Common myeloid progenitor, CD34-positive (primary cell): Measurements from ENCODE around the gene SLC2A13.
A peak's percentile ranks its signal among the peaks of the same experiment; 100 is the strongest.

ENCODE experiments used
- CTCF ChIA-PET: fragments of 350-600 bp; sonication (Branson Sonifier 250); formaldehyde crosslinking; loops from one replicate; lab custom pipeline; 2021; ENCODE audit warnings: antibody characterized with exemption; lab: Charles Lee
- POLR2A ChIA-PET: fragments of 350-600 bp; sonication (Branson Sonifier 250); formaldehyde crosslinking; loops from one replicate; lab custom pipeline; 2021; ENCODE audit warnings: antibody characterized with exemption; lab: Charles Lee
- DNase-seq, 3 donors: peaks; one replicate each; pipeline versions ENCODE4 v3.0.0 to v3.0.0-alpha.2; 2013
- H3K27ac ChIP-seq, 2 experiments: 1 replicate in 1 of 2; 2 replicates in 1 of 2; pipeline ENCODE4 v1.7.0; 2013; ENCODE audit warnings: inconsistent platforms in 2 of 2, low read length in 2 of 2, mild to moderate bottlenecking in 2 of 2, low read depth in 1 of 2, moderate library complexity in 1 of 2; ENCODE audit not compliant: severe bottlenecking in 2 of 2, insufficient read depth in 1 of 2, poor library complexity in 1 of 2
- H3K27me3 ChIP-seq, 5 experiments: replicated peaks in 2 of 5; 1 replicate in 3 of 5; 2 replicates in 2 of 5; pipeline versions ENCODE4 v1.6.1 to v1.7.0; 2013; ENCODE audit warnings: low read length in 4 of 5, mild to moderate bottlenecking in 2 of 5, moderate library complexity in 2 of 5, inconsistent platforms in 1 of 5; ENCODE audit not compliant: insufficient read depth in 5 of 5, control insufficient read depth in 4 of 5
- H3K36me3 ChIP-seq, 4 experiments: 1 replicate in 2 of 4; 2 replicates in 2 of 4; pipeline versions ENCODE4 v1.6.1 to v1.7.0; 2013; ENCODE audit warnings: low read length in 3 of 4, control low read depth in 1 of 4, mild to moderate bottlenecking in 1 of 4; ENCODE audit not compliant: control insufficient read depth in 4 of 4, insufficient read depth in 4 of 4
- H3K4me1 ChIP-seq, 4 experiments: 1 replicate in 3 of 4; 2 replicates in 1 of 4; pipeline versions ENCODE4 v1.6.1 to v1.7.1; 2013; ENCODE audit warnings: low read length in 3 of 4, mild to moderate bottlenecking in 3 of 4, control low read depth in 1 of 4, inconsistent platforms in 1 of 4, moderate library complexity in 1 of 4; ENCODE audit not compliant: control insufficient read depth in 4 of 4, insufficient read depth in 4 of 4; ENCODE audit errors: control extremely low read depth in 1 of 4
- H3K4me3 ChIP-seq, 7 experiments: 1 replicate in 4 of 7; 2 replicates in 3 of 7; pipeline versions ENCODE4 v1.5.1 to v1.7.0; 2013; ENCODE audit warnings: mild to moderate bottlenecking in 7 of 7, low read length in 6 of 7, moderate library complexity in 6 of 7, inconsistent platforms in 2 of 7, low read depth in 2 of 7, control low read depth in 1 of 7; ENCODE audit not compliant: insufficient read depth in 4 of 7, control insufficient read depth in 1 of 7; ENCODE audit errors: extremely low read depth in 1 of 7
- H3K9me3 ChIP-seq, 5 experiments: 1 replicate in 4 of 5; 2 replicates in 1 of 5; pipeline versions ENCODE4 v1.6.1 to v1.7.1; 2013; ENCODE audit warnings: low read length in 4 of 5, mild to moderate bottlenecking in 2 of 5, inconsistent platforms in 1 of 5, low read depth in 1 of 5, moderate library complexity in 1 of 5; ENCODE audit not compliant: control insufficient read depth in 4 of 5, insufficient read depth in 2 of 5; ENCODE audit errors: control extremely low read depth in 1 of 5
- WGBS: methylation state at CpG from one replicate; pipeline ENCODE4 v1.1.5; 2013; ENCODE audit not compliant: insufficient coverage; 5-methylcytosine and 5-hydroxymethylcytosine counted together

The SLC2A13 gene

DNA sequence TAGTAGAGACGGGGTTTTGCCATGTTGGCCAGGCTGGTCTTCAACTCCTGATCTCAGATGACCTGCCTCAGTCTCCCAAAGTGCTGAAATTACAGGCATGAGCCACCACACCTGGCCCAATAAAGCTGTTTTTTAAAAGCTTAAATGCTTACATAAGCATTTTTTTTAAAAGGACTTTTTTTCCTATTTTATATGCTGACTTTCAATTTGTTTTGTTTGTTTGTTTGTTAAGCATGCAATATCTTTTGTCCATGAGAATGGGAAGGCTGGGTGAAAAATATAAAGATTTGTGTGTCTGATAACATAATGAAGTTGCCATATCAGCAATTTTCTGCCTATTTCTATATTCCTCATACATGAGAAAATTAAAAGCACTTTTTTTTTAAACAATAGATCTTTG, 17.0 kb upstream of the SLC2A13 start:
- ChIA-PET CTCF (interaction anchor here (1.5 kb wide), 1 partner anchor 14 kb away, joined by 3 read pairs; no protein-coding TSS in a partner anchor), POLR2A (interaction anchor here (0.7 kb wide), 1 partner anchor 64 kb away, joined by 3 read pairs; no protein-coding TSS in a partner anchor)
- WGBS: 100% methylated on average over 1 of the region's 1 CpG

DNA sequence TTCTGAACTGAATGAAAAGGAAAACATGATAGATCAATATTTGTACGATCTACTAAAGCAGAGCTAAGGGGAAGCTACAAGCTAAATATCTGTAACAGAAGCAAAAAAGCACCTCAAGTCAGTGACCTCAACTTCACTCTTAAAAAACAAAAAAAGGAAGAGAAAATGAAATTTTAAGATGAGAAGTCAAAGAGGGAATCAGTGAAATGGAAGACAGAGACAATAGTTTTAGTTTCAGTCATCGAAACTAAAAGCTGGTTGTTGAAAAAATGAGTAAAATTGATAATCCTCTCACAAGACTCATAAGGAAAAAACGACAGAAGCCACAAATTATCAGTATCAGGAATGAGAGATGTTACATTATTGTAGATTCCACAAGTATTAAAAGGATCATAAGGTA, 11.9 kb upstream of the SLC2A13 start:
- Histone ChIP-seq H3K4me3 (no peak overlapping the region), H3K27me3 (no peaks in the 10 kb centered on the region), H3K9me3 (no peaks in the 10 kb centered on the region), H3K36me3 (no peaks in the 10 kb centered on the region), H3K4me1 (no peaks in the 10 kb centered on the region), H3K27ac (no peak overlapping the region)
- no peak for DNase-seq
- ChIA-PET POLR2A (no interaction called here), CTCF (interaction anchor here (1.3 kb wide), 2 partner anchors 8 to 11 kb away, joined by 3 to 11 read pairs; partner anchors contain the start of gene SLC2A13)
- WGBS: no CpG with 5 or more reads among the region's 3 CpGs

More for the DNA sequence above, 17.0 kb upstream of the SLC2A13 start:
- H3K36me3 ChIP-seq: no peaks in the 10 kb centered on the region
- H3K9me3 ChIP-seq: no peaks in the 10 kb centered on the region
- H3K27ac ChIP-seq: no peak overlapping the region
- H3K4me3 ChIP-seq: no peak overlapping the region
- H3K27me3 ChIP-seq: no peaks in the 10 kb centered on the region
- no peaks in the 10 kb centered on the region for H3K4me1 ChIP-seq
- DNase-seq: no peak

DNA sequence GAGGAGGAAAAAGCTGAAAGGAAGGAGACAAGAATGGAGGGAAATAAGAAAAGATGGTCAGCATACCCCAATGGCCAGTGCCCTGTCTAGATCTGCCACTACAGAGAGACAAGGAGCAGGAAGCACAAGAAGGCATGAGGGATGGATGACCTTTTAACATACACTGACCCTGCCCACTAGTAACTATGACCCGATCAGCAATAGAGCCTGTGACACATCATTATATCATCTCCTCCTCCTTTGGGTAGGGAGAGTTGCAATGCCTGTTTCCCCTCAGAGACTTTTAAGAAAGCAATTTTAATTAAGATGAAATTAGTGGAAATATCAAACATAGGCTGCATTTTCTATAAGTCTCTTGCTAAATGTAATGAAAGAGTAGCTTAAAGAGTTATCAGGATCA, 4.7 kb upstream of the SLC2A13 start:
- H3K27ac ChIP-seq: no peak overlapping the region
- no peaks in the 10 kb centered on the region for H3K9me3 ChIP-seq
- ChIA-PET CTCF (interaction anchor here (1.1 to 8.9 kb wide), 2 partner anchors 8 to 99 kb away, joined by 3 to 65 read pairs; no protein-coding TSS in a partner anchor), POLR2A (no interaction called here)
- H3K4me1 ChIP-seq: peaks cover 0 to 7% (median 4%) of the 10 kb centered on the region in 4 experiments
- H3K27me3 ChIP-seq: no peaks in the 10 kb centered on the region
- H3K4me3 ChIP-seq: no peak overlapping the region
- no CpG with 5 or more reads among the region's 1 CpG for WGBS
- DNase-seq: no peak
- no peaks in the 10 kb centered on the region for H3K36me3 ChIP-seq

DNA sequence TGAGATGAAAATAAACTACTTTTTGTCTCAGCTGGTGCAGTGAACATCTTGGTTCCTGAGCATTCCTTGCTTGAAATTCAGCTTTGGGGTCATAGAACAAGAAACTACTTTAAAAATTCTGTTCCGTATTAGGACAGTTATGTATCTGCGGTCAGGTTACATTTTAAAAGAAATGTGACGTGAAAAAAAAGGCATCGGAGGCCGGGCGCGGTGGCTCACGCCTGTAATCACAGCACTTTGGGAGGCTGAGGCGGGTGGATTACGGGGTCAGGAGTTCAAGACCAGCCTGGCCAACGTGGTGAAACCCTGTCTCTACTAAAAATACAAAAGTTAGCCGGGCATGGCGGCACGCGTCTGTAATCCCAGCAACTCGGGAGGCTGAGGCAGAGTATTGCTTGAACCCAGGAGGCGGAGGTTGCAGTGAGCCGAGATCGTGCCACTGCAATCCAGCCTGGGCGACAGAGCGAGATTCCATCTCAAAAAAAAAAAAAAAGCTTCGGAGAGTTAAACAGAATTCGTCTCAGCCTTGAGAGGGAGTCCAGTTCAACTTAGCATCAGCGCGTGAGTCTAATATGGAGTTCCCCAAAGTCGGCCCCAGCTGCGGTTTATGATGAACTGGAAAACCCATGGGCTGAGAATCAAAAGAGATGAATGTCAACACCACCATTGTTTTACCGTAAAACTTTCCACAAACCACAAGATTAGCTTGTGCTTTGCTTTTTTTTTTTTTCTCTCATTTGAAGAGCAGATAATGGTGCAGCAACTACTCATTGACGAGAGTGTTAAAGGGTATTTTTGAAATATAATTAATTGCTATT, 2.1 kb upstream of the SLC2A13 start:
- no peak for DNase-seq

DNA sequence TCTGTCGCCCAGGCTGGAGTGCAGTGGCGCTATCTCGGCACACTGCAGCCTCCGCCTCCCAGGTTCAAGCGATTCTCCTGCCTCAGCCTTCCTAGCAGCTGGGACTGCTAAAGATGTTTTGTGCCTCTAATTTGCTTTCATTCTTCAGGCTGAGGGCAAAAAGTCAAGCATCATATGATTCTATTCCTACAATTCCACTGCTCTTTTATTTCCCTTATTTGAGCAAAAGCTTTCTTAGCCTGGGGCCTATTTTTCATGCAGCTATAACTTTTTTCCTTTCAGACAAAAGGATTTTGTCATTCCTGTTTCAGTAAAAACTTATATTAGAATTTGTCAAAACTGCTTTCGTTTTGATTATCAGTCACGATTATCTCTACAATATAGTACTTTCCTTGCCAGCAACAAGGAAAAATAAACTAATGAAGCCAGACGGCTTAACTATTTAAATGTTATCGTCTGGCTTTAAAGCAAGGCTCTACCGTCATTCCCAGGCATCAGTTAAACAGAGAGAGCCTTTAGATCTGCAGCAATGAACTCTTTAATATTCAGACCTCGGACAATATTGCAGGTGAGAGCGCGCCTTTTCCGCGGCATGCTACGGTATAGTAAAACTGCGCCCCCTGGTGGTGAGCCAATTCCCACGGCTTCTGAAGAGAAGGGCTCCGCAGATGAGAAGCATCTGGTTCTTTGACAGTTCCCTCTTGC, 1.4 kb upstream of the SLC2A13 start:
- Histone ChIP-seq H3K4me3 (peak overlapping the region in 5 of 7 experiments; percentile 3 to 72 (median 43)), H3K36me3 (no peaks in the 10 kb centered on the region), H3K4me1 (peaks cover 0 to 17% (median 15%) of the 10 kb centered on the region in 4 experiments), H3K9me3 (no peaks in the 10 kb centered on the region), H3K27ac (no peak overlapping the region), H3K27me3 (peaks cover 0 to 6% (median 3%) of the 10 kb centered on the region in 5 experiments)
- 26% methylated on average over 19 of the region's 19 CpGs for WGBS
- ChIA-PET CTCF (interaction anchor here (0.8 to 8.9 kb wide), 12 partner anchors 8 to 522 kb away, joined by 3 to 65 read pairs (median 3); no protein-coding TSS in a partner anchor), POLR2A (no interaction called here)
- DNase-seq: peak; percentile 81 to 91 (median 88)

More for the DNA sequence above, 2.1 kb upstream of the SLC2A13 start:
- Histone ChIP-seq H3K9me3 (no peaks in the 10 kb centered on the region), H3K27me3 (peaks cover 0 to 6% (median 3%) of the 10 kb centered on the region in 5 experiments), H3K27ac (no peak overlapping the region), H3K4me3 (no peak overlapping the region), H3K4me1 (peaks cover 0 to 17% (median 15%) of the 10 kb centered on the region in 4 experiments), H3K36me3 (no peaks in the 10 kb centered on the region)
- ChIA-PET CTCF (interaction anchor here (0.8 to 8.9 kb wide), 10 partner anchors 8 to 522 kb away, joined by 3 to 65 read pairs (median 3); no protein-coding TSS in a partner anchor), POLR2A (no interaction called here)
- 92% methylated on average over 27 of the region's 29 CpGs for WGBS

DNA sequence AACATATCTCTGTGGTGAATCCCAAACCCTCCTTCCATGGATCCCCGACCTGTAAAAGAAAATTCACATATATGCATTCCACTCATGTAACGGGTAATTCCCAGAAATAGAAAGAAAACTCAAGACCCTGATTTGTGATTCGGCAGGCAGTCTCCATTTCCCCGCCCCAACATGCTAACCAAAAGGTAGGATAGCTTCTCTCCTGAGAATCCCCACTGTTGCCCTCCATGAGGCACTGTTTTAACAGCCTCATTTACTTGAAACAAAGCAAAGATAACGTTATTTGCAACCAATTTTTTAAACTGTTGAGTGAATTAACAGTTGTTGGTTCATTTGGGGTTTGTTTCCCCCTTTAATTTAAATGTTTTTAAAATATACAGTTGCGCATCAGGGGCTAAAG, 774 bp upstream of the SLC2A13 start:
- Histone ChIP-seq H3K36me3 (no peaks in the 10 kb centered on the region), H3K27ac (no peak overlapping the region), H3K27me3 (peaks cover 0 to 6% (median 3%) of the 10 kb centered on the region in 5 experiments), H3K4me1 (peaks cover 0 to 17% (median 15%) of the 10 kb centered on the region in 4 experiments), H3K4me3 (no peak overlapping the region), H3K9me3 (no peaks in the 10 kb centered on the region)
- 92% methylated on average over 3 of the region's 6 CpGs for WGBS
- peak in 1 of 3 donors; percentile 3 for DNase-seq
- ChIA-PET CTCF (interaction anchor here (0.9 to 8.9 kb wide), 8 partner anchors 11 to 100 kb away, joined by 3 to 65 read pairs (median 6); no protein-coding TSS in a partner anchor), POLR2A (no interaction called here)
